Lower leg skin (tissue), 4 donors: ENCODE measurements around the gene TRMT1. TPM values are rescaled to one million over a fixed set of nuclear protein-coding genes. Genes with fewer than 3 reads are reported as not detected.
A peak's percentile ranks its signal among the peaks of the same experiment; 100 is the strongest.

ENCODE experiments used
- DNase-seq, 2 donors: peaks; one replicate each; pipeline ENCODE4 v3.0.0-alpha.2; 2019; ENCODE audit warnings: low spot score in 2 of 2
- H3K4me3 ChIP-seq: fragments of 200-600 bp; sonication (generic); 2 replicates; pipeline ENCODE4 v1.5.1; 2017; ENCODE audit warnings: mild to moderate bottlenecking, low read depth; ENCODE audit not compliant: poor library complexity, severe bottlenecking
- CTCF ChIP-seq, 3 donors: fragments of 450-650 bp; IDR thresholded peaks; one replicate each; pipeline ENCODE4 v1.5.1; 2016; ENCODE audit warnings: antibody characterized with exemption in 3 of 3, mild to moderate bottlenecking in 3 of 3, moderate library complexity in 2 of 3
- POLR2A ChIP-seq, 2 donors: fragments of 450-650 bp; IDR thresholded peaks; one replicate each; pipeline ENCODE4 v1.6.1; 2016 to 2017; ENCODE audit warnings: antibody characterized with exemption in 2 of 2, mild to moderate bottlenecking in 1 of 2, moderate library complexity in 1 of 2
- WGBS, 2 donors: methylation state at CpG; one replicate each; pipeline ENCODE4 v1.1.5; 2018; 5-methylcytosine and 5-hydroxymethylcytosine counted together
- intact Hi-C: fragments of 100-400 bp; cut with DNase I; formaldehyde crosslinking; loops from one replicate; pipeline ENCODE4 v1.15.0; 2023; ENCODE audit warnings: low total_unique reads
- total RNA-seq, 4 donors: library from RNA; depleted of rRNA; stranded (reverse); fragments of >200 nt; gene quantifications; one replicate each; pipeline ENCODE4 v1.1.0, GENCODE V29; 2016

TRMT1 gene
- total RNA-seq, 4 donors from 2014 or later, result 17.7 to 60.4 (median 32.7) TPM

DNA sequence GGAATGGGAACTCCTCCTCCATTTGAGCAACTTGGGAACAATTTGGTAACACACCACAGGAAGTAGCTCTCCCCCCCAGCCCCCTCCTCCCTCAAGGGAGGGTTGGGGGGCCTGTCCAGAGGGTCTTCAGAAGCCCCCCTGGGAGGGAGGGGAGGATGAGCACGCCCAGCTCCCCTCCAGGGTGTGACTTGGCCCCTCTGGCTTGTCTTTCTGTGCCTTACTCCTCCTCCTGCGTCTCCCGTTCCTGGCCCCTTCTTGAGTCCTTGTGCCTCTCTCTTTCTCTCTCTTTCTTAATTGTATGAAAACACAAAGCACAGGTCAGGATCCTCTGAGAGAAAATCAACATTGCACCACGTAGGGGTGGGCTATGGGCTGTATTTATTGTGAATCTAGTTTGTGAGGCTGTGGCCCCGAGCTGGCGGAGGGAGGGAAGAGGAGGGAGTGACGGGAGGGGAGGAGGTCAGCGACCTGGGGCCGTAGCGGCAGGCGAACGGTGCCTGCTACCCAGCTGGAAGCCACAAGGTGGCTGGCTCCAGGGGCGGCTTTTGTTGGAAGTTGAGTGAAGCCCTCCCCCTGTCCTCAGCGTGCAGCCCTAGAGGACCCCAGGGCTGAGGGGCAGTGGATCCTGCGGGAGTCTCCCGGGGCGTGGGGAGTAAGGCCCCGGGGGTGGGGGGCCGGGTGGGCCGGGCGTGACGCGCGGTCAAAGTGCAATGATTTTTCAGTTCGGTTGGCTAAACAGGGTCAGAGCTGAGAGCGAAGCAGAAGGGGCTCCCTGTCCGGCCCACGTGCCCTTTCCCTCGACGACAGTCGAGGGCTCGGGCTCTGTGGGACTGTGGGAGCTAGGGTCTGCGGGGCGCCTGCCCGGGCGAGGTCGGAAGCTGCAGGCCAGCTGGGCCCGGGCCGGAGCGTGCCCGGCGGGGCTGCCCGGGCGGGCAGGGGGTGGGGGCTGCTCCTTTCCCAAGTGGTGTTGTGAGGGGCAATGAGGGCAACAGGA lies 20.3 kb downstream of the TRMT1 start:
- TF ChIP-seq POLR2A (IDR thresholded peaks at IDR 0.05), result no peak
- TF ChIP-seq CTCF (IDR thresholded peaks at IDR 0.05), result peak in 1 of 3 donors; percentile 21
- DNase-seq, result no peak
- 39 to 60% methylated on average over 35 to 44 of the region's 44 CpGs for WGBS, 2 donors
- H3K4me3 ChIP-seq, result no peak overlapping the region
- intact Hi-C loops, result loop anchor here (5.0 kb wide), 1 partner anchor 119 kb away; no protein-coding TSS in a partner anchor

GRCh38 chr19:13095393-13095784 lies 21.2 kb downstream of the TRMT1 start:
- intact Hi-C loops, result loop anchor here (5.0 kb wide), 1 partner anchor 118 kb away; no protein-coding TSS in a partner anchor
- no peak for DNase-seq
- TF ChIP-seq CTCF (IDR thresholded peaks at IDR 0.05) (no peak), POLR2A (IDR thresholded peaks at IDR 0.05) (no peak)
- 54 to 78% methylated on average over 24 to 25 of the region's 25 CpGs for WGBS, 2 donors
- H3K4me3 ChIP-seq, result no peak overlapping the region

- no peak for DNase-seq
- WGBS, 2 donors, result 48 to 57% methylated on average over 15 to 16 of the region's 16 CpGs
- H3K4me3 ChIP-seq, result no peak overlapping the region
- TF ChIP-seq POLR2A (IDR thresholded peaks at IDR 0.05) (no peak), CTCF (IDR thresholded peaks at IDR 0.05) (no peak)
- intact Hi-C loops, result loop anchor here (5.0 kb wide), 1 partner anchor 118 kb away; no protein-coding TSS in a partner anchor
Observed at GRCh38 chr19:13094771-13095392, 21.7 kb downstream of the TRMT1 start.

GRCh38 chr19:13094106-13094504 lies 22.4 kb downstream of the TRMT1 start:
- DNase-seq, result no peak
- H3K4me3 ChIP-seq, result no peak overlapping the region
- no peak for TF ChIP-seq CTCF (IDR thresholded peaks at IDR 0.05)
- TF ChIP-seq POLR2A (IDR thresholded peaks at IDR 0.05), result no peak
- 30 to 36% methylated on average over 5 of the region's 5 CpGs for WGBS, 2 donors
- intact Hi-C loops, result no loop called here

- no peak overlapping the region for H3K4me3 ChIP-seq
- DNase-seq, result peak; percentile 86 to 97
- intact Hi-C loops, result no loop called here
- TF ChIP-seq POLR2A (IDR thresholded peaks at IDR 0.05) (no peak), CTCF (IDR thresholded peaks at IDR 0.05) (peak in 1 of 3 donors; percentile 85)
- 39 to 42% methylated on average over 10 to 11 of the region's 12 CpGs for WGBS, 2 donors
Observed at GRCh38 chr19:13093407-13094105, 23.0 kb downstream of the TRMT1 start.
